MM.1S (cell line): ENCODE data around the gene EMC8.
"Not testable (repeated sequence)": the region's sequence is repeated elsewhere in the genome, so short reads cannot be mapped to it uniquely, and the experiment has no call there.

Source experiments
- DNase-seq: peaks from one replicate; pipeline ENCODE4 v3.0.0-alpha.2; 2015
- H2AFZ ChIP-seq: fragments of 300-600 bp; sonication (generic); 2 replicates; pipeline ENCODE4 v1.6.0; 2016; ENCODE audit warnings: antibody characterized with exemption, low read length
- H3F3A ChIP-seq: fragments of 300-600 bp; sonication (generic); 2 replicates; pipeline ENCODE4 v1.6.1; 2016; ENCODE audit warnings: mild to moderate bottlenecking, antibody characterized with exemption, low read length, moderate library complexity, mixed read lengths; ENCODE audit not compliant: insufficient read depth
- H3K27ac ChIP-seq: fragments of 300-600 bp; sonication (generic); 2 replicates; pipeline ENCODE4 v1.5.1; 2016; ENCODE audit warnings: mild to moderate bottlenecking, low read length
- H3K27me3 ChIP-seq: fragments of 300-600 bp; sonication (generic); replicated peaks from 2 replicates; pipeline ENCODE4 v1.6.0; 2016; ENCODE audit warnings: low read length; ENCODE audit not compliant: insufficient read depth
- H3K36me3 ChIP-seq: fragments of 300-600 bp; sonication (generic); replicated peaks from 2 replicates; pipeline ENCODE4 v1.6.1; 2016; ENCODE audit warnings: mild to moderate bottlenecking, low read length, mixed read lengths; ENCODE audit not compliant: insufficient read depth
- H3K4me1 ChIP-seq: fragments of 300-600 bp; sonication (generic); 2 replicates; pipeline ENCODE4 v1.6.1; 2016; ENCODE audit warnings: low read length, mixed read lengths
- H3K4me2 ChIP-seq: fragments of 300-600 bp; sonication (generic); 2 replicates; pipeline ENCODE4 v1.6.0; 2016; ENCODE audit warnings: low read depth, low read length
- H3K4me3 ChIP-seq: fragments of 300-600 bp; sonication (generic); 2 replicates; pipeline ENCODE4 v1.5.1; 2016; ENCODE audit warnings: low read length, mixed read lengths
- H3K79me2 ChIP-seq: fragments of 300-600 bp; sonication (generic); 2 replicates; pipeline ENCODE4 v1.6.1; 2016; ENCODE audit warnings: mixed run types, low read length, mixed read lengths
- H3K9ac ChIP-seq: fragments of 300-600 bp; sonication (generic); 2 replicates; pipeline ENCODE4 v1.6.1; 2016; ENCODE audit warnings: low read length, mixed read lengths
- H3K9me2 ChIP-seq: fragments of 300-600 bp; sonication (generic); replicated peaks from 2 replicates; pipeline ENCODE4 v1.6.1; 2016; ENCODE audit warnings: mild to moderate bottlenecking, low read length, mixed read lengths; ENCODE audit not compliant: insufficient read depth
- H3K9me3 ChIP-seq: fragments of 300-600 bp; sonication (generic); replicated peaks from 2 replicates; pipeline ENCODE4 v1.6.1; 2016; ENCODE audit warnings: mild to moderate bottlenecking, low read length, mixed read lengths; ENCODE audit not compliant: insufficient read depth
- H4K20me1 ChIP-seq: fragments of 300-600 bp; sonication (generic); 2 replicates; pipeline ENCODE4 v1.6.1; 2016; ENCODE audit warnings: mild to moderate bottlenecking, low read length, moderate library complexity, mixed read lengths; ENCODE audit not compliant: insufficient read depth
- EZH2 ChIP-seq: fragments of 300-600 bp; sonication (generic); optimal IDR thresholded peaks from 2 replicates; pipeline ENCODE3; 2017; ENCODE audit warnings: low read depth, mild to moderate bottlenecking, antibody characterized with exemption, low read length, mixed read lengths
- EZH2phosphoT487 ChIP-seq: fragments of 300-600 bp; sonication (generic); IDR thresholded peaks from 2 replicates; pipeline ENCODE4 v1.6.1; 2018; ENCODE audit warnings: antibody characterized with exemption, low read length
- TF ChIP-seq, protein P1 (sequence below): fragments of 300-600 bp; sonication (generic); IDR thresholded peaks from 2 replicates; pipeline ENCODE4 v1.5.1; 2016; ENCODE audit warnings: antibody characterized with exemption, low read length, mixed read lengths

EMC8 gene

GRCh38 chr16:85839681-85840240 lies 40.4 kb upstream of the EMC8 start:
- Histone ChIP-seq H3K36me3 (no peaks in the 10 kb centered on the region), H3F3A (no peaks in the 10 kb centered on the region), H3K79me2 (no peaks in the 10 kb centered on the region), H3K4me3 (no peak overlapping the region), H3K4me1 (no peaks in the 10 kb centered on the region), H2AFZ (no peak overlapping the region), H3K9ac (no peak overlapping the region), H3K9me3 (no peaks in the 10 kb centered on the region), H3K9me2 (no peaks in the 10 kb centered on the region), H3K27me3 (peaks cover 83% of the 10 kb centered on the region), H4K20me1 (no peaks in the 10 kb centered on the region), H3K4me2 (no peak overlapping the region), H3K27ac (no peak overlapping the region)
- TF ChIP-seq EZH2phosphoT487 (no peak), EZH2 (no peak)
- TF ChIP-seq, protein P1, sequence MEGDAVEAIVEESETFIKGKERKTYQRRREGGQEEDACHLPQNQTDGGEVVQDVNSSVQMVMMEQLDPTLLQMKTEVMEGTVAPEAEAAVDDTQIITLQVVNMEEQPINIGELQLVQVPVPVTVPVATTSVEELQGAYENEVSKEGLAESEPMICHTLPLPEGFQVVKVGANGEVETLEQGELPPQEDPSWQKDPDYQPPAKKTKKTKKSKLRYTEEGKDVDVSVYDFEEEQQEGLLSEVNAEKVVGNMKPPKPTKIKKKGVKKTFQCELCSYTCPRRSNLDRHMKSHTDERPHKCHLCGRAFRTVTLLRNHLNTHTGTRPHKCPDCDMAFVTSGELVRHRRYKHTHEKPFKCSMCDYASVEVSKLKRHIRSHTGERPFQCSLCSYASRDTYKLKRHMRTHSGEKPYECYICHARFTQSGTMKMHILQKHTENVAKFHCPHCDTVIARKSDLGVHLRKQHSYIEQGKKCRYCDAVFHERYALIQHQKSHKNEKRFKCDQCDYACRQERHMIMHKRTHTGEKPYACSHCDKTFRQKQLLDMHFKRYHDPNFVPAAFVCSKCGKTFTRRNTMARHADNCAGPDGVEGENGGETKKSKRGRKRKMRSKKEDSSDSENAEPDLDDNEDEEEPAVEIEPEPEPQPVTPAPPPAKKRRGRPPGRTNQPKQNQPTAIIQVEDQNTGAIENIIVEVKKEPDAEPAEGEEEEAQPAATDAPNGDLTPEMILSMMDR: no peak
- no peak for DNase-seq

- Histone ChIP-seq H2AFZ (no peak overlapping the region), H3K27ac (no peak overlapping the region), H3F3A (no peaks in the 10 kb centered on the region), H3K9me2 (no peaks in the 10 kb centered on the region), H3K4me3 (no peak overlapping the region), H3K4me2 (no peak overlapping the region), H3K36me3 (no peaks in the 10 kb centered on the region), H4K20me1 (no peaks in the 10 kb centered on the region), H3K79me2 (no peaks in the 10 kb centered on the region), H3K4me1 (no peaks in the 10 kb centered on the region), H3K9ac (no peak overlapping the region), H3K27me3 (peaks cover 80% of the 10 kb centered on the region), H3K9me3 (no peaks in the 10 kb centered on the region)
- DNase-seq: no peak
- TF ChIP-seq EZH2 (no peak), EZH2phosphoT487 (no peak)
- TF ChIP-seq, protein P1: no peak
Observed at GRCh38 chr16:85838876-85839585, 39.7 kb upstream of the EMC8 start.

- H3K9ac ChIP-seq: no peak overlapping the region
- H3K4me1 ChIP-seq: no peaks in the 10 kb centered on the region
- H2AFZ ChIP-seq: no peak overlapping the region
- H3K27me3 ChIP-seq: peaks cover 77% of the 10 kb centered on the region
- TF ChIP-seq EZH2 (no peak), EZH2phosphoT487 (no peak)
- TF ChIP-seq, protein P1: no peak
- no peaks in the 10 kb centered on the region for H3K36me3 ChIP-seq
- H3K4me2 ChIP-seq: no peak overlapping the region
- H3F3A ChIP-seq: no peaks in the 10 kb centered on the region
- no peak for DNase-seq
- no peaks in the 10 kb centered on the region for H3K9me2 ChIP-seq
- H3K9me3 ChIP-seq: no peaks in the 10 kb centered on the region
- no peak overlapping the region for H3K27ac ChIP-seq
- no peaks in the 10 kb centered on the region for H4K20me1 ChIP-seq
- H3K79me2 ChIP-seq: no peaks in the 10 kb centered on the region
- H3K4me3 ChIP-seq: no peak overlapping the region
Observed at GRCh38 chr16:85838381-85838780, 39.0 kb upstream of the EMC8 start.

- not testable (repeated sequence) for H3K36me3 ChIP-seq, DNase-seq, H3K4me3 ChIP-seq, H2AFZ ChIP-seq, H3K4me1 ChIP-seq, H3K79me2 ChIP-seq, H3K4me2 ChIP-seq, H4K20me1 ChIP-seq, H3K9me2 ChIP-seq, H3K27ac ChIP-seq, H3K9me3 ChIP-seq, H3K9ac ChIP-seq, H3F3A ChIP-seq
- H3K27me3 ChIP-seq: peaks cover 77% of the 10 kb centered on the region
Observed at GRCh38 chr16:85837654-85838053, 38.3 kb upstream of the EMC8 start.
